ENCODE results near the gene SYNGR4.

SYNGR4 gene

GRCh38 chr19:48346191-48346590 is 18.0 kb upstream of the SYNGR4 start:
- Histone ChIP-seq H2AK5ac (ENCODE audit: low read length) (no peak overlapping the region), H4K5ac (ENCODE audit: low read length) (no peak overlapping the region), H3K36me3 (ENCODE audit: control insufficient read depth, insufficient read depth, low read length) (no peaks in the 10 kb centered on the region), H3K56ac (ENCODE audit: low read length) (no peak overlapping the region), H3K79me1 (ENCODE audit: low read length) (no peaks in the 10 kb centered on the region), H3K79me2 (ENCODE audit: control insufficient read depth, insufficient read depth, low read length) (no peaks in the 10 kb centered on the region), H3K23ac (ENCODE audit: low read length) (no peak overlapping the region), H3K18ac (ENCODE audit: low read length) (no peak overlapping the region), H2BK5ac (ENCODE audit: low read length) (no peak overlapping the region), H2BK120ac (ENCODE audit: low read depth, low read length) (no peak overlapping the region), H3K27me3 (ENCODE audit: insufficient read depth, low read length, poor library complexity) (no peaks in the 10 kb centered on the region), H3K4me1 (ENCODE audit: control insufficient read depth, low read depth, low read length) (no peaks in the 10 kb centered on the region), H2BK15ac (replicated peaks; ENCODE audit: low read depth) (no peak overlapping the region), H3K9ac (ENCODE audit: low read length) (no peak overlapping the region), H3K4me3 (ENCODE audit: low read length) (no peak overlapping the region), H3K4ac (ENCODE audit: low read depth, low read length) (no peak overlapping the region), H3K4me2 (ENCODE audit: low read length) (no peak overlapping the region), H3K27ac (ENCODE audit: low read depth, low read length) (no peak overlapping the region), H4K8ac (ENCODE audit: low read depth, low read length) (no peak overlapping the region)
- no CpG with 5 or more reads among the region's 2 CpGs for WGBS (ENCODE audit: extremely low coverage, insufficient coverage, low lambda C conversion rate)
- no peak for DNase-seq

GRCh38 chr19:48348045-48348444 is 16.1 kb upstream of the SYNGR4 start:
- Histone ChIP-seq H3K79me1 (ENCODE audit: low read length) (no peaks in the 10 kb centered on the region), H3K23ac (ENCODE audit: low read length) (no peak overlapping the region), H4K8ac (ENCODE audit: low read depth, low read length) (no peak overlapping the region), H3K36me3 (ENCODE audit: control insufficient read depth, insufficient read depth, low read length) (no peaks in the 10 kb centered on the region), H4K5ac (ENCODE audit: low read length) (no peak overlapping the region), H3K18ac (ENCODE audit: low read length) (no peak overlapping the region), H3K4me3 (ENCODE audit: low read length) (no peak overlapping the region), H3K27ac (ENCODE audit: low read depth, low read length) (no peak overlapping the region), H3K79me2 (ENCODE audit: control insufficient read depth, insufficient read depth, low read length) (no peaks in the 10 kb centered on the region), H3K56ac (ENCODE audit: low read length) (no peak overlapping the region), H2AK5ac (ENCODE audit: low read length) (no peak overlapping the region), H3K4ac (ENCODE audit: low read depth, low read length) (no peak overlapping the region), H3K4me1 (ENCODE audit: control insufficient read depth, low read depth, low read length) (no peaks in the 10 kb centered on the region), H2BK15ac (replicated peaks; ENCODE audit: low read depth) (no peak overlapping the region), H2BK120ac (ENCODE audit: low read depth, low read length) (no peak overlapping the region), H3K9ac (ENCODE audit: low read length) (no peak overlapping the region), H3K27me3 (ENCODE audit: insufficient read depth, low read length, poor library complexity) (no peaks in the 10 kb centered on the region), H2BK5ac (ENCODE audit: low read length) (no peak overlapping the region), H3K4me2 (ENCODE audit: low read length) (no peak overlapping the region)
- WGBS (ENCODE audit: extremely low coverage, insufficient coverage, low lambda C conversion rate): no CpG with 5 or more reads among the region's 5 CpGs
- DNase-seq: no peak

- H4K5ac ChIP-seq (ENCODE audit: low read length): no peak overlapping the region
- H2BK15ac ChIP-seq (replicated peaks; ENCODE audit: low read depth): no peak overlapping the region
- no peak overlapping the region for H3K4me3 ChIP-seq (ENCODE audit: low read length)
- H3K79me1 ChIP-seq (ENCODE audit: low read length): no peaks in the 10 kb centered on the region
- no peak overlapping the region for H3K9ac ChIP-seq (ENCODE audit: low read length)
- no peak overlapping the region for H3K23ac ChIP-seq (ENCODE audit: low read length)
- H3K36me3 ChIP-seq (ENCODE audit: control insufficient read depth, insufficient read depth, low read length): no peaks in the 10 kb centered on the region
- H3K4me1 ChIP-seq (ENCODE audit: control insufficient read depth, low read depth, low read length): no peaks in the 10 kb centered on the region
- DNase-seq: no peak
- H3K4ac ChIP-seq (ENCODE audit: low read depth, low read length): no peak overlapping the region
- whole genome bisulfite sequencing (ENCODE audit: extremely low coverage, insufficient coverage, low lambda C conversion rate): no CpG with 5 or more reads among the region's 7 CpGs
- H2BK120ac ChIP-seq (ENCODE audit: low read depth, low read length): no peak overlapping the region
- no peak overlapping the region for H3K4me2 ChIP-seq (ENCODE audit: low read length)
- no peak overlapping the region for H3K27ac ChIP-seq (ENCODE audit: low read depth, low read length)
- H4K8ac ChIP-seq (ENCODE audit: low read depth, low read length): no peak overlapping the region
- no peak overlapping the region for H3K56ac ChIP-seq (ENCODE audit: low read length)
- no peak overlapping the region for H2AK5ac ChIP-seq (ENCODE audit: low read length)
- H3K18ac ChIP-seq (ENCODE audit: low read length): no peak overlapping the region
- H3K79me2 ChIP-seq (ENCODE audit: control insufficient read depth, insufficient read depth, low read length): no peaks in the 10 kb centered on the region
- H3K27me3 ChIP-seq (ENCODE audit: insufficient read depth, low read length, poor library complexity): no peaks in the 10 kb centered on the region
- no peak overlapping the region for H2BK5ac ChIP-seq (ENCODE audit: low read length)
Observed at GRCh38 chr19:48348737-48349136, 15.4 kb upstream of the SYNGR4 start.

GRCh38 chr19:48350856-48351255 is 13.3 kb upstream of the SYNGR4 start:
- no peak overlapping the region for H3K4me2 ChIP-seq (ENCODE audit: low read length)
- H3K27me3 ChIP-seq (ENCODE audit: insufficient read depth, low read length, poor library complexity): no peaks in the 10 kb centered on the region
- H3K18ac ChIP-seq (ENCODE audit: low read length): no peak overlapping the region
- H2AK5ac ChIP-seq (ENCODE audit: low read length): no peak overlapping the region
- H3K4ac ChIP-seq (ENCODE audit: low read depth, low read length): no peak overlapping the region
- no peak overlapping the region for H4K5ac ChIP-seq (ENCODE audit: low read length)
- no peak overlapping the region for H3K9ac ChIP-seq (ENCODE audit: low read length)
- H2BK5ac ChIP-seq (ENCODE audit: low read length): no peak overlapping the region
- no peak overlapping the region for H2BK15ac ChIP-seq (replicated peaks; ENCODE audit: low read depth)
- no peaks in the 10 kb centered on the region for H3K79me1 ChIP-seq (ENCODE audit: low read length)
- no peaks in the 10 kb centered on the region for H3K36me3 ChIP-seq (ENCODE audit: control insufficient read depth, insufficient read depth, low read length)
- no peaks in the 10 kb centered on the region for H3K79me2 ChIP-seq (ENCODE audit: control insufficient read depth, insufficient read depth, low read length)
- no peaks in the 10 kb centered on the region for H3K4me1 ChIP-seq (ENCODE audit: control insufficient read depth, low read depth, low read length)
- no peak overlapping the region for H3K23ac ChIP-seq (ENCODE audit: low read length)
- no peak overlapping the region for H2BK120ac ChIP-seq (ENCODE audit: low read depth, low read length)
- WGBS (ENCODE audit: extremely low coverage, insufficient coverage, low lambda C conversion rate): no CpG with 5 or more reads among the region's 5 CpGs
- H4K8ac ChIP-seq (ENCODE audit: low read depth, low read length): no peak overlapping the region
- H3K56ac ChIP-seq (ENCODE audit: low read length): no peak overlapping the region
- no peak overlapping the region for H3K27ac ChIP-seq (ENCODE audit: low read depth, low read length)
- no peak for DNase-seq
- H3K4me3 ChIP-seq (ENCODE audit: low read length): no peak overlapping the region

- Histone ChIP-seq H3K79me2 (ENCODE audit: control insufficient read depth, insufficient read depth, low read length) (no peaks in the 10 kb centered on the region), H2BK120ac (ENCODE audit: low read depth, low read length) (no peak overlapping the region), H3K4me1 (ENCODE audit: control insufficient read depth, low read depth, low read length) (no peaks in the 10 kb centered on the region), H3K56ac (ENCODE audit: low read length) (no peak overlapping the region), H2AK5ac (ENCODE audit: low read length) (no peak overlapping the region), H3K4me3 (ENCODE audit: low read length) (no peak overlapping the region), H3K4me2 (ENCODE audit: low read length) (no peak overlapping the region), H3K23ac (ENCODE audit: low read length) (no peak overlapping the region), H4K5ac (ENCODE audit: low read length) (no peak overlapping the region), H3K36me3 (ENCODE audit: control insufficient read depth, insufficient read depth, low read length) (no peaks in the 10 kb centered on the region), H2BK15ac (replicated peaks; ENCODE audit: low read depth) (no peak overlapping the region), H3K79me1 (ENCODE audit: low read length) (no peaks in the 10 kb centered on the region), H3K4ac (ENCODE audit: low read depth, low read length) (no peak overlapping the region), H3K18ac (ENCODE audit: low read length) (no peak overlapping the region), H3K9ac (ENCODE audit: low read length) (no peak overlapping the region), H3K27me3 (ENCODE audit: insufficient read depth, low read length, poor library complexity) (no peaks in the 10 kb centered on the region), H4K8ac (ENCODE audit: low read depth, low read length) (no peak overlapping the region), H3K27ac (ENCODE audit: low read depth, low read length) (no peak overlapping the region), H2BK5ac (ENCODE audit: low read length) (no peak overlapping the region)
- WGBS (ENCODE audit: extremely low coverage, insufficient coverage, low lambda C conversion rate): no CpG with 5 or more reads among the region's 8 CpGs
- peak; percentile 80 for DNase-seq
Observed at GRCh38 chr19:48351341-48351752, 12.8 kb upstream of the SYNGR4 start.

- H3K4me3 ChIP-seq (ENCODE audit: low read length): no peak overlapping the region
- no peak overlapping the region for H2AK5ac ChIP-seq (ENCODE audit: low read length)
- no peak overlapping the region for H3K23ac ChIP-seq (ENCODE audit: low read length)
- H3K4ac ChIP-seq (ENCODE audit: low read depth, low read length): no peak overlapping the region
- no peak overlapping the region for H2BK15ac ChIP-seq (replicated peaks; ENCODE audit: low read depth)
- no peaks in the 10 kb centered on the region for H3K4me1 ChIP-seq (ENCODE audit: control insufficient read depth, low read depth, low read length)
- no peaks in the 10 kb centered on the region for H3K79me1 ChIP-seq (ENCODE audit: low read length)
- no peak overlapping the region for H3K4me2 ChIP-seq (ENCODE audit: low read length)
- no peak overlapping the region for H2BK5ac ChIP-seq (ENCODE audit: low read length)
- H3K56ac ChIP-seq (ENCODE audit: low read length): no peak overlapping the region
- H3K18ac ChIP-seq (ENCODE audit: low read length): no peak overlapping the region
- H4K8ac ChIP-seq (ENCODE audit: low read depth, low read length): no peak overlapping the region
- no CpG with 5 or more reads among the region's 5 CpGs for WGBS (ENCODE audit: extremely low coverage, insufficient coverage, low lambda C conversion rate)
- no peak overlapping the region for H2BK120ac ChIP-seq (ENCODE audit: low read depth, low read length)
- H3K27me3 ChIP-seq (ENCODE audit: insufficient read depth, low read length, poor library complexity): no peaks in the 10 kb centered on the region
- no peaks in the 10 kb centered on the region for H3K79me2 ChIP-seq (ENCODE audit: control insufficient read depth, insufficient read depth, low read length)
- H3K27ac ChIP-seq (ENCODE audit: low read depth, low read length): no peak overlapping the region
- no peak overlapping the region for H4K5ac ChIP-seq (ENCODE audit: low read length)
- no peaks in the 10 kb centered on the region for H3K36me3 ChIP-seq (ENCODE audit: control insufficient read depth, insufficient read depth, low read length)
- no peak for DNase-seq
- no peak overlapping the region for H3K9ac ChIP-seq (ENCODE audit: low read length)
Observed at GRCh38 chr19:48353677-48354076, 10.5 kb upstream of the SYNGR4 start.
